Cardiac septum (tissue), 1 donor: ENCODE measurements around the gene DNAJB5. TPM values are rescaled to one million over a fixed set of nuclear protein-coding genes. Genes with fewer than 3 reads are reported as not detected.

Experiments
- DNase-seq: peaks from one replicate; pipeline ENCODE4 v3.0.0-alpha.2; 2020; ENCODE audit warnings: low spot score
- intact Hi-C: fragments of 100-400 bp; cut with DNase I; formaldehyde crosslinking; loops from one replicate; pipeline ENCODE4 v1.14.0; 2022
- total RNA-seq: library from RNA; stranded (reverse); fragmentation: NEBNext Ultra II Directional; extraction: Animal tissue kit (Norgen Biotek cat#: 25700); gene quantifications from one replicate; pipeline ENCODE4 v1.2.1, GENCODE V29; 2021
- donor health status: DM: no; HTN: no; CAD: no.

Gene DNAJB5
- total RNA-seq, 1 donor from 2014 or later: 133 TPM

- intact Hi-C loops: no loop called here
Observed at GRCh38 chr9:35035851-35036701, 46.5 kb downstream of the DNAJB5 start.

GRCh38 chr9:35042081-35042604 lies 52.6 kb downstream of the DNAJB5 start:
- DNase-seq: no peak
- intact Hi-C loops: no loop called here

More at GRCh38 chr9:35035851-35036701, 46.5 kb downstream of the DNAJB5 start:
- no peak for DNase-seq

GRCh38 chr9:35042891-35043545 lies 53.5 kb downstream of the DNAJB5 start:
- no peak for DNase-seq
- intact Hi-C loops: no loop called here

GRCh38 chr9:35044071-35044470 lies 54.5 kb downstream of the DNAJB5 start:
- intact Hi-C loops: no loop called here
- no peak for DNase-seq

Other genes with a start within 250 kb of the DNAJB5 start
- 0.57 TPM for gene PHF24, start 31.5 kb upstream of the DNAJB5 start, total RNA-seq
- 309 TPM for gene VCP, start 82.9 kb downstream of the DNAJB5 start, total RNA-seq
- 5.6 TPM for gene FANCG, start 90.2 kb downstream of the DNAJB5 start, total RNA-seq
- gene PIGO, start 106.8 kb downstream of the DNAJB5 start, total RNA-seq: 9.3 TPM
- 95.2 TPM for gene STOML2, start 113.4 kb downstream of the DNAJB5 start, total RNA-seq
- gene ATOSB, start 126.1 kb downstream of the DNAJB5 start, total RNA-seq: 20.0 TPM
- 24.7 TPM for gene UNC13B, start 172.3 kb downstream of the DNAJB5 start, total RNA-seq